T-cell (primary cell): ENCODE results near the gene RASIP1. TPM values are rescaled to one million over a fixed set of nuclear protein-coding genes. Genes with fewer than 3 reads are reported as not detected.

ENCODE experiments used
- ATAC-seq, 4 experiments: fragments of 200-7000 bp in 3 of 4; fragments of 150-1000 bp in 1 of 4; cut with Tn5 transposase; replicated peaks in 1 of 4; 1 replicate in 3 of 4; 2 replicates in 1 of 4; pipeline ENCODE4 v1.10.0; 2021; ENCODE audit warnings: moderate library complexity in 3 of 4, mild to moderate bottlenecking in 2 of 4, moderate number of reproducible peaks in 1 of 4
- CTCF ChIA-PET, 2 donors: fragments of 300-600 bp; sonication (Branson Sonifier 250); formaldehyde crosslinking; loops; one replicate each; lab custom pipeline; 2022; ENCODE audit warnings: antibody characterized with exemption in 2 of 2; lab: Charles Lee
- POLR2A ChIA-PET, 2 donors: fragments of 300-600 bp; sonication (Branson Sonifier 250); formaldehyde crosslinking; loops; one replicate each; lab custom pipeline; 2022; ENCODE audit warnings: antibody characterized with exemption in 2 of 2; lab: Charles Lee
- DNase-seq, 35 experiments: peaks; one replicate each; pipeline versions ENCODE4 v3.0.0 to v3.0.0-alpha.2; 2013 to 2023
- H3K27ac ChIP-seq: one replicate; pipeline ENCODE4 v1.5.1; 2013; ENCODE audit warnings: low read length
- H3K27me3 ChIP-seq, 2 experiments: replicated peaks in 1 of 2; 1 replicate in 1 of 2; 2 replicates in 1 of 2; pipeline versions ENCODE4 v1.6.1 to v1.7.0; 2013; ENCODE audit warnings: low read length in 1 of 2, mixed read lengths in 1 of 2; ENCODE audit not compliant: control insufficient read depth in 2 of 2, insufficient read depth in 2 of 2; ENCODE audit errors: extremely low read depth in 1 of 2
- H3K36me3 ChIP-seq, 2 donors: 1 replicate in 1 of 2; 2 replicates in 1 of 2; pipeline versions ENCODE4 v1.6.1 to v1.7.0; 2013; ENCODE audit warnings: low read length in 1 of 2; ENCODE audit not compliant: control insufficient read depth in 2 of 2, insufficient read depth in 1 of 2; ENCODE audit errors: extremely low read depth in 1 of 2
- H3K4me1 ChIP-seq, 2 experiments: 1 replicate in 1 of 2; 2 replicates in 1 of 2; pipeline versions ENCODE4 v1.6.1 to v1.7.0; 2013; ENCODE audit warnings: low read length in 2 of 2, mixed read lengths in 1 of 2; ENCODE audit not compliant: insufficient read depth in 2 of 2, control insufficient read depth in 1 of 2; ENCODE audit errors: extremely low read depth in 1 of 2
- H3K4me3 ChIP-seq, 2 donors: 1 replicate in 1 of 2; 2 replicates in 1 of 2; pipeline versions ENCODE4 v1.5.1 to v1.7.0; 2013; ENCODE audit warnings: mild to moderate bottlenecking in 2 of 2, low read length in 1 of 2, moderate library complexity in 1 of 2; ENCODE audit not compliant: control insufficient read depth in 1 of 2; ENCODE audit errors: extremely low read depth in 1 of 2
- H3K9me3 ChIP-seq: 2 replicates; pipeline ENCODE4 v1.7.0; 2013
- H3K27ac Mint-ChIP-seq, 2 donors: one replicate each; pipeline ENCODE4 v1.8.0; 2020 to 2021; ENCODE audit warnings: mild to moderate bottlenecking in 2 of 2, mixed read lengths in 2 of 2
- H3K27me3 Mint-ChIP-seq, 2 donors: one replicate each; pipeline ENCODE4 v1.8.0; 2021 to 2022; ENCODE audit warnings: mixed read lengths in 2 of 2
- H3K36me3 Mint-ChIP-seq: one replicate; pipeline ENCODE4 v1.8.0; 2021; ENCODE audit warnings: mixed read lengths
- H3K4me1 Mint-ChIP-seq, 3 donors: one replicate each; pipeline ENCODE4 v1.8.0; 2020 to 2022; ENCODE audit warnings: mixed read lengths in 3 of 3, mild to moderate bottlenecking in 1 of 3
- H3K4me3 Mint-ChIP-seq, 3 donors: one replicate each; pipeline ENCODE4 v1.8.0; 2020 to 2022; ENCODE audit warnings: mild to moderate bottlenecking in 3 of 3, mixed read lengths in 3 of 3, moderate library complexity in 3 of 3
- H3K9me3 Mint-ChIP-seq, 3 donors: one replicate each; pipeline ENCODE4 v1.8.0; 2020 to 2022; ENCODE audit warnings: mixed read lengths in 3 of 3
- WGBS: methylation state at CpG from one replicate; pipeline ENCODE4 v1.1.5; 2013; ENCODE audit warnings: missing lambda C conversion rate; ENCODE audit not compliant: insufficient coverage; 5-methylcytosine and 5-hydroxymethylcytosine counted together
- total RNA-seq, 35 experiments: library from RNA in 6 of 35; stranded (reverse) in 6 of 35; fragments of 120-200 nt in 1 of 35; gene quantifications; one replicate each; pipeline versions ENCODE4 v1.2.1 to v1.2.4 and lab custom pipeline; 2013 to 2026

RASIP1 gene
- total RNA-seq, 5 donors from 2014 or later (not counting 1 experiment from before 2014, with no cell fraction given), result 0.23 to 0.65 (median 0.32) TPM; not detected in 2

DNA sequence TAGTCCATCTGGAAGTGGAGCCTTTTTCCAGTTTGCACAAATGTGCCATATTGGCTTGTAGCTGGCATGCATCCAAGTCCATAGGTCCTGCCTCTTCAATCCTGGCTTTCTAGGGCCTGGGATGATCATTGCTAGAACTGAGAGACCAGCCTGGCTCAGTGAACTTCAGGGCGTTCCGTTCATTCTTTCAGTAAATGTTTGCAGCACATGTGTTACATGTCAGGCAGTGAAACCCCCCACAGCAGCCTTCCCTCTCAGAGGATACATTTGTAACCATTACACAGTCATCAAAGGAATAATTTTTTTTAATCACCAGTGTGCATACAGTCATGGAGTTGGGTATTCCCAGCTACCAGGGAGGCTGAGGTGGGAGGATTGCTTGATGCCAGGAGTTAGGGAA is 35.0 kb downstream of the RASIP1 start:
- H3K27ac ChIP-seq, result no peak overlapping the region
- WGBS, result no CpG with 5 or more reads among the region's 2 CpGs
- peaks cover 0 to 4% of the 10 kb centered on the region in 2 experiments for H3K27me3 ChIP-seq
- H3K4me3 Mint-ChIP-seq, result no peak overlapping the region
- CTCF ChIA-PET, result no interaction called here
- H3K9me3 ChIP-seq, result no peaks in the 10 kb centered on the region
- H3K27ac Mint-ChIP-seq, result no peak overlapping the region
- peaks cover 3 to 6% of the 10 kb centered on the region in 2 donors for H3K36me3 ChIP-seq
- peaks cover 0 to 7% (median 0%) of the 10 kb centered on the region in 3 donors for H3K4me1 Mint-ChIP-seq
- no peaks in the 10 kb centered on the region for H3K27me3 Mint-ChIP-seq
- H3K36me3 Mint-ChIP-seq, result peaks cover 38% of the 10 kb centered on the region
- no peak for ATAC-seq
- no peak overlapping the region for H3K4me3 ChIP-seq
- no peaks in the 10 kb centered on the region for H3K9me3 Mint-ChIP-seq
- no peaks in the 10 kb centered on the region for H3K4me1 ChIP-seq
- DNase-seq, result no peak
- POLR2A ChIA-PET, result no interaction called here

DNA sequence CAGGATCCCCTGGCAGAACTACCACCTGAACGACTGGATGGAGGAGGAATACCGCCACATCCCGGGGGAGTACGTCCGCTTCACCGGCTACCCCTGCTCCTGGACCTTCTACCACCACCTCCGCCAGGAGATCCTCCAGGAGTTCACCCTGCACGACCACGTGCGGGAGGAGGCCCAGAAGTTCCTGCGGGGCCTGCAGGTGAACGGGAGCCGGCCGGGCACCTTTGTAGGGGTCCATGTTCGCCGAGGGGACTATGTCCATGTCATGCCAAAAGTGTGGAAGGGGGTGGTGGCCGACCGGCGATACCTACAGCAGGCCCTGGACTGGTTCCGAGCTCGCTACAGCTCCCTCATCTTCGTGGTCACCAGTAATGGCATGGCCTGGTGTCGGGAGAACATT is 37.1 kb downstream of the RASIP1 start:
- DNase-seq (no peak), ATAC-seq (no peak)
- Histone ChIP-seq H3K9me3 (no peaks in the 10 kb centered on the region), H3K4me3 (no peak overlapping the region), H3K4me1 (no peaks in the 10 kb centered on the region), H3K36me3 (peaks cover 3 to 6% of the 10 kb centered on the region in 2 donors), H3K27ac (no peak overlapping the region), H3K27me3 (peaks cover 0 to 7% of the 10 kb centered on the region in 2 experiments)
- Mint-ChIP-seq H3K36me3 (peaks cover 42% of the 10 kb centered on the region), H3K27me3 (peaks cover 0 to 3% of the 10 kb centered on the region in 2 donors), H3K4me3 (no peak overlapping the region), H3K4me1 (peaks cover 0 to 5% (median 0%) of the 10 kb centered on the region in 3 donors), H3K9me3 (no peaks in the 10 kb centered on the region), H3K27ac (no peak overlapping the region)
- ChIA-PET CTCF (no interaction called here), POLR2A (no interaction called here)
- 96% methylated on average over 11 of the region's 23 CpGs for WGBS

DNA sequence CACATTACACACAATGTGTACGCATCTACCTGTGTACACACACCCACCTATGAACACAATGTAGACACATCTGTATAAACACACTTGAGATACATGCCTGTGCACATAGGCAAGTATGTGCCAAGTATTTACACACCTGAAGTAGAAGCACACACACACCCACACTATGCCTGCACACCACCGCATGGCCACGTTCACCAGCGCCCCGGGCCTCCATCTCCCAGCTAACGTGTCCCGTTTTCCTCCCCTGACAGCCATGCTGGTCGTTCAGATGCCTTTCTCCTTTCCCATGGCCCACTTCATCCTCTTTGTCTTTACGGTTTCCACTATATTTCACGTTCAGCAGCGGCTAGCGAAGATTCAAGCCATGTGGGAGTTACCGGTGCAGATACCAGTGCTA is 37.7 kb downstream of the RASIP1 start:
- POLR2A ChIA-PET, result no interaction called here
- Histone ChIP-seq H3K27me3 (peaks cover 0 to 13% of the 10 kb centered on the region in 2 experiments), H3K9me3 (no peaks in the 10 kb centered on the region), H3K4me1 (no peaks in the 10 kb centered on the region), H3K4me3 (no peak overlapping the region), H3K27ac (no peak overlapping the region), H3K36me3 (peaks cover 3 to 6% of the 10 kb centered on the region in 2 donors)
- H3K36me3 Mint-ChIP-seq, result peaks cover 42% of the 10 kb centered on the region
- DNase-seq (no peak), ATAC-seq (no peak)
- CTCF ChIA-PET, result no interaction called here
- 95% methylated on average over 12 of the region's 13 CpGs for WGBS
- no peak overlapping the region for H3K27ac Mint-ChIP-seq
- H3K4me3 Mint-ChIP-seq, result no peak overlapping the region
- H3K4me1 Mint-ChIP-seq, result peaks cover 0 to 3% (median 0%) of the 10 kb centered on the region in 3 donors
- no peaks in the 10 kb centered on the region for H3K9me3 Mint-ChIP-seq
- peaks cover 0 to 6% of the 10 kb centered on the region in 2 donors for H3K27me3 Mint-ChIP-seq

DNA sequence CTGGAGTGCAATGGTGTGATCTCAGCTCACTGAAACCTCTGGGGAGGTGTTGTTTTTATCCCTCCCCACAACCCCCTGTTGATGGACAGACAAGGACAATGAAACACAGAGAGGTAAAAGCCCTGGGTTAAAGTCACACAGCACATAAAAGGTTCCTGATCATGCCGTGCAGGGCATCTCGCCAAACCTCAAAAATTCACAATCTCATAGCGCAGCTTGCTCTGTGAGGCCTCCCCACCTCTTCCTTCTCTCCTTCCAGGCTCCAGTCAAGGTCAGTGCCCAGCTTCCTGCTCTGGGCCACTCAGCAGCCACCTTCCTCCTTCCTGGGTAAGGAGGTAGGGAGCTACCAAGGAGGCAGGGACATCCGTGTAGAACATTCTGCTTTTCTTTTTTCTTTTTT is 42.4 kb downstream of the RASIP1 start:
- H3K4me3 ChIP-seq, result no peak overlapping the region
- ChIA-PET POLR2A (interaction anchor here (0.6 to 0.7 kb wide), 2 partner anchors 16 to 58 kb away, joined by 6 to 8 read pairs; no protein-coding TSS in a partner anchor), CTCF (no interaction called here)
- H3K27me3 Mint-ChIP-seq, result peaks cover 3 to 17% of the 10 kb centered on the region in 2 donors
- H3K4me1 ChIP-seq, result peaks cover 0 to 11% of the 10 kb centered on the region in 2 experiments
- H3K9me3 ChIP-seq, result no peaks in the 10 kb centered on the region
- peaks cover 0 to 3% of the 10 kb centered on the region in 2 donors for H3K36me3 ChIP-seq
- peak overlapping the region in 1 of 3 donors; percentile 26 for H3K4me3 Mint-ChIP-seq
- H3K27ac ChIP-seq, result no peak overlapping the region
- DNase-seq, result no peak
- peaks cover 0 to 36% of the 10 kb centered on the region in 2 experiments for H3K27me3 ChIP-seq
- peaks cover 12 to 13% (median 13%) of the 10 kb centered on the region in 3 donors for H3K4me1 Mint-ChIP-seq
- H3K36me3 Mint-ChIP-seq, result peaks cover 21% of the 10 kb centered on the region
- WGBS, result no CpG with 5 or more reads among the region's 4 CpGs
- no peaks in the 10 kb centered on the region for H3K9me3 Mint-ChIP-seq
- H3K27ac Mint-ChIP-seq, result no peak overlapping the region
- ATAC-seq, result no peak

DNA sequence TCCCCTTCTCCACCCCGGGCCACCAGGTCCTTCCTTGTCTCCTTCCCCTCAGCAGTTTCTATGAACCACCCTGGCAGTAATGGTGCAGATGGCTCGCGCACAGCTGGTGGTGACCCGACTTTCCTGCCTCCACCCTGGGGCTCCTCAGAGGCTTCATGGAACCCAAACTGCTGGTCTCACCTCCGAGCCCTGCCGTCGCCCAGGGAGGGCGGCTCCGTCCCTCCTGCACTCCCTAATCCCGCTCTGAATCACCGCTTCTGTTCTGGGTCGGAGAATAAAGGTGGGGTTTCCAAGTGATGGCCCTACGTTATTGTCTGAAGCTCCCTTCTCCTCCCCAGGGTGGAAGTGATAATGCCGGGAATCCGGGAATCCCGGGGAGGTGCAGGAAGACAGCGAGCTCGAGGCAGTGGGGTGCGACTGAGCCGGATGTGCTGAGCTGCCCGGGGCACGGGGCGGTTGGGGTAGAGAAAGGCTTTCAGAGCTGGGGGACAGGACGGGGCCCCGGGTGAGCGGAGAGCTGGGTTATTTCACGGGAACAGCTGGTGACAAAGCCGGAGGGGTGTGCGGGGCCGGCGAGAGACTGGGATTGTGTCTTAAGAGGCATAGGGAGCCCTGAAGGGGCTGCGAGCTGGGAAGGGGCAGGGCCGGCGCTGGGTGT is 43.9 kb downstream of the RASIP1 start:
- peak in 3 of 35 experiments; percentile 22 to 31 (median 23) for DNase-seq
- POLR2A ChIA-PET, result no interaction called here
- 10% methylated on average over 29 of the region's 34 CpGs for WGBS
- Mint-ChIP-seq H3K36me3 (peaks cover 12% of the 10 kb centered on the region), H3K4me3 (peak overlapping the region; percentile 53 to 68 (median 60)), H3K9me3 (no peaks in the 10 kb centered on the region), H3K4me1 (peaks cover 12 to 13% (median 13%) of the 10 kb centered on the region in 3 donors), H3K27ac (peak overlapping the region in 1 of 2 donors; percentile 65), H3K27me3 (peaks cover 3 to 17% of the 10 kb centered on the region in 2 donors)
- peak; percentile 76 to 83 (median 82) for ATAC-seq
- Histone ChIP-seq H3K36me3 (peaks cover 0 to 2% of the 10 kb centered on the region in 2 donors), H3K9me3 (no peaks in the 10 kb centered on the region), H3K27ac (no peak overlapping the region), H3K4me3 (peak overlapping the region in 1 of 2 donors; percentile 44), H3K4me1 (peaks cover 0 to 11% of the 10 kb centered on the region in 2 experiments), H3K27me3 (peaks cover 0 to 35% of the 10 kb centered on the region in 2 experiments)
- CTCF ChIA-PET, result interaction anchor here (0.6 to 0.7 kb wide), 2 partner anchors 46 to 322 kb away, joined by 3 read pairs; no protein-coding TSS in a partner anchor

DNA sequence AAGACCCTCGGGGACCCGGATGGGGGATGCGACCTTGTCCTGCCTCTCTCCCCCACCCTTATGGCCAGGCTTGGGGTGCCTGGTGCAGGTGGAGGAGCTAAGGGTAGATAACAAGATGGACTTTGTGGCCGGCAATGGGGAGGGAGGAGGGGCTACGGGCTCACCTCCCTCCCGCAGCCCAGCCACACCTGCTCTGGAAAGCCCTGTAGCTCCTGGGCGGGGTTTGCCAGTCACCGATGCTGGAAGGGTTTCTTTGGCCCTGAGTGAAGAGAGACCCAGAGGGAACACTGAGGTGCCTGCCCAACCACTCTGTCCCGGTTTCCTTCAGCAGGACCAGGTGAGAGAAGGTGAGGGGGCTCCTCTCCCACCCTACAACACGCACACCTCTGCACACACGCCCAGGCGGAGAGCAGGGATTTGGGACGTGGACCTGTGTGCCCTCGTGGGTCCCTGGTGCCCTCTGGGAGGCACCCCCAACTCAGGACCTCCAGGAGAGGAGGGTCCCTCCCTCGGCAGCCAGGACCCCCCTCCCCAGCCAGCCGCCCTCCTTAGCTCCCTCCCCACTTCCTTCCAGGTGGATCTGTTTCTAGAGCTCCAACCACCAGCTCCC is 44.6 kb downstream of the RASIP1 start, which contains the start of gene FUT2:
Gene FUT2 (plus strand): TSS at position 229 of the 610 bp plus-strand sequence. CDS start 6,986 bp downstream, outside the sequence.
- ATAC-seq (no peak), DNase-seq (no peak)
- Mint-ChIP-seq H3K9me3 (no peaks in the 10 kb centered on the region), H3K4me3 (peak within 1 kb of the TSS; percentile 53 to 68 (median 60)), H3K27me3 (peaks cover 3 to 17% of the 10 kb centered on the region in 2 donors), H3K36me3 (peaks cover 9% of the 10 kb centered on the region), H3K4me1 (peaks cover 12 to 13% (median 13%) of the 10 kb centered on the region in 3 donors), H3K27ac (peak within 1 kb of the TSS in 1 of 2 donors; percentile 65)
- ChIA-PET POLR2A (interaction anchor here in 1 of 2 donors (0.6 kb wide), 1 partner anchor 144 kb away, joined by 4 read pairs; the partner anchor contains the start of gene SULT2B1), CTCF (interaction anchor here in 1 of 2 donors (0.6 kb wide), 1 partner anchor 322 kb away, joined by 3 read pairs; no protein-coding TSS in a partner anchor)
- Histone ChIP-seq H3K4me1 (peaks cover 0 to 11% of the 10 kb centered on the region in 2 experiments), H3K27me3 (peaks cover 0 to 32% of the 10 kb centered on the region in 2 experiments), H3K27ac (no peak within 1 kb of the TSS), H3K4me3 (peak within 1 kb of the TSS in 1 of 2 donors; percentile 44), H3K9me3 (no peaks in the 10 kb centered on the region), H3K36me3 (no peaks in the 10 kb centered on the region)
- 44% methylated on average over 5 of the region's 16 CpGs for WGBS
